Measurements from ENCODE around the gene CBX2.
"Not testable (repeated sequence)": the region's sequence is repeated elsewhere in the genome, so short reads cannot be mapped to it uniquely, and the experiment has no call there.

Gene CBX2

DNA sequence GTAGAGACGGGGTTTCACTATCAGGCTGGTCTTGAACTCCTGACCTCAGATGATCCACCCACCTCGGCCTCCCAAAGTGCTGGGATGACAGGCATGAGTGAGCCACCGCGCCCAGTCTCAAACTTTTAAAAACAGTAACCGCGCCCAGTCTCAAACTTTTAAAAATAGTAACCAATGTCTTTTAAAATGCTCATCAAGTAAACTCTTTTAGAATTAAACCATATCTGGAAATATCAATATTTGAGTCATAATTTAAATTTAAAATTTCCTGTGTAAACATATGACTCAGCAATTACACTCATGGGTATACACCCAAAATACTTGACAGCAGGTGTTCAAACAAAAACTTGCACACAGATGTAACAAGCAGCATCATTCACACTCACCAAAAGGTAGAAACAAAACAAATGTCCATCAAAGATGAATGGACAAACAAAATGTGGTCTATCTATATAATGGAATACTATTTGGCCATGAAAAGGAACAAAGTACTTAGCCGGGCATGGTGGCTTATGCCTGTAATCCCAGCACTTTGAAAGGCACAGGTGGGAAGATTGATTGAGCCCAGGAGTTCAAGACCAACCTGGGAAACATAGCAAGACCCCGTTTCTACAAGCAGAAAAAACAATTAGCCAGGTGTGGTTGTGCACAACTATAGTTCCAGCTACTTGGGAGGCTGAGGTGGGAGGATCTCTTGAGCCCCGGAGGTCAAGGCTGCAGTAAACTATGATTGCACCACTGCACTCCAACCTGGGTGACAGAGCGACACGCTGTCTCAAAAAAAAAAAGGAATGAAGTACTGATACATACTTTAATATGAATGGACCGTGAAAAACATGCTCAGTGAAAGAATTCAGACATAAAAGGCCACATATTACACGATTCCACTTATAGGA, 27.1 kb upstream of the CBX2 start:
- H3K4me3 ChIP-seq (ENCODE audit: low read depth, low read length), result no peak overlapping the region
- TF ChIP-seq, protein P1, sequence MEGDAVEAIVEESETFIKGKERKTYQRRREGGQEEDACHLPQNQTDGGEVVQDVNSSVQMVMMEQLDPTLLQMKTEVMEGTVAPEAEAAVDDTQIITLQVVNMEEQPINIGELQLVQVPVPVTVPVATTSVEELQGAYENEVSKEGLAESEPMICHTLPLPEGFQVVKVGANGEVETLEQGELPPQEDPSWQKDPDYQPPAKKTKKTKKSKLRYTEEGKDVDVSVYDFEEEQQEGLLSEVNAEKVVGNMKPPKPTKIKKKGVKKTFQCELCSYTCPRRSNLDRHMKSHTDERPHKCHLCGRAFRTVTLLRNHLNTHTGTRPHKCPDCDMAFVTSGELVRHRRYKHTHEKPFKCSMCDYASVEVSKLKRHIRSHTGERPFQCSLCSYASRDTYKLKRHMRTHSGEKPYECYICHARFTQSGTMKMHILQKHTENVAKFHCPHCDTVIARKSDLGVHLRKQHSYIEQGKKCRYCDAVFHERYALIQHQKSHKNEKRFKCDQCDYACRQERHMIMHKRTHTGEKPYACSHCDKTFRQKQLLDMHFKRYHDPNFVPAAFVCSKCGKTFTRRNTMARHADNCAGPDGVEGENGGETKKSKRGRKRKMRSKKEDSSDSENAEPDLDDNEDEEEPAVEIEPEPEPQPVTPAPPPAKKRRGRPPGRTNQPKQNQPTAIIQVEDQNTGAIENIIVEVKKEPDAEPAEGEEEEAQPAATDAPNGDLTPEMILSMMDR (IDR thresholded peaks at IDR 0.05; ENCODE audit: insufficient read depth, low read length, missing control alignments), result no peak
- no peak for DNase-seq (ENCODE audit: low read depth, low spot score)
- ChIA-PET CTCF (interaction anchor here (0.6 to 1.7 kb wide), 2 partner anchors 7 to 16 kb away, joined by 3 to 9 read pairs; no protein-coding TSS in a partner anchor), POLR2A (no interaction called here)

DNA sequence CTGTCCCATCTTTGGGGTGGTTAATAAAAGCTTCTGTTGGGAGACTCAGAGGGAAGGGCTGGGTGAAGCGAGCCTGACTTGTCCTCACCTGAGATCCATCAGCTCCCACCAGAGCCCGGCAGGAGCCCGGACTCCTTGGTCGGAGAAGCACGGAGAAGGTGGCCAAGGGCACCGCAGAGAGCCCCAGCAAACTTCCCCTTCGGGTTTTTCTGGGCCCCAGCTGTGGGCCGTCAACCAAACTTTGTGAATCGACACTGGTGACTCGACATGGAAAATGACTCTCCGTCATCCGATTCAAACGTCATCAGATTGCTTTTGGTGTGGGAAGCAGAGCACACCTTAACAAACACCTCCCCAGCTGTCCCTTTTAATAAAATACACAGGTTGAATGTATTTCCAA, 25.8 kb upstream of the CBX2 start:
- H3K4me3 ChIP-seq (ENCODE audit: low read depth, low read length), result no peak overlapping the region
- ChIA-PET CTCF (interaction anchor here (0.6 to 1.7 kb wide), 3 partner anchors 9 to 18 kb away, joined by 4 to 9 read pairs (median 4); no protein-coding TSS in a partner anchor), POLR2A (no interaction called here)
- no peak for DNase-seq (ENCODE audit: low read depth, low spot score)
- TF ChIP-seq, protein P1 (IDR thresholded peaks at IDR 0.05; ENCODE audit: insufficient read depth, low read length, missing control alignments), result no peak

DNA sequence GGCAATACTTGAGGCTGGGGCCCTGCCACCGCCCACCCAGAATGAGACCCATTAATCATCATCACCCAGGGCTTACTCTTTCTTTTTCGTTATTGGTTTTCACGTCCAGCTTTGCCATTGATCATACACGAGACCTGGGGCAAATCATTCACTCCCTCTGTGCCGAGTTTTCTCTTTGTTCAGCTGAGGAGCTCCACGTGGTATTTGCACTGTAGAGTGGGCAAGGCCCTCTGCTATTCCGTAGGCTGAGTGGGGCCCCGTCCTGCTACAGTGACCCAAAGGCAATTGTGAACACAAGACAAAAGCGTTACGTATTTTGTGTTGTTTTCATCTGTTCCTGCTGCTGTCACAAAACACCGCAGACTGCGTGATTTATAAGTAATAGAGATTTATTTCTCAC, 23.6 kb upstream of the CBX2 start:
- H3K4me3 ChIP-seq (ENCODE audit: low read depth, low read length), result no peak overlapping the region
- no peak for DNase-seq (ENCODE audit: low read depth, low spot score)
- ChIA-PET POLR2A (no interaction called here), CTCF (interaction anchor here (0.9 to 2.2 kb wide), 2 partner anchors 8 to 13 kb away, joined by 3 to 9 read pairs; no protein-coding TSS in a partner anchor)
- TF ChIP-seq, protein P1 (IDR thresholded peaks at IDR 0.05; ENCODE audit: insufficient read depth, low read length, missing control alignments), result no peak

GRCh38 chr17:79754903-79755302, 23.0 kb upstream of the CBX2 start:
- POLR2A ChIA-PET; H3K4me3 ChIP-seq (ENCODE audit: low read depth, low read length); DNase-seq (ENCODE audit: low read depth, low spot score): not testable (repeated sequence)
- CTCF ChIA-PET, result interaction anchor here (0.8 to 2.2 kb wide), 3 partner anchors 9 to 13 kb away, joined by 3 to 9 read pairs (median 3); no protein-coding TSS in a partner anchor

- TF ChIP-seq, protein P1 (IDR thresholded peaks at IDR 0.05; ENCODE audit: insufficient read depth, low read length, missing control alignments), result no peak
- no peak for DNase-seq (ENCODE audit: low read depth, low spot score)
- no peak overlapping the region for H3K4me3 ChIP-seq (ENCODE audit: low read depth, low read length)
- POLR2A ChIA-PET, result no interaction called here
- CTCF ChIA-PET, result interaction anchor here (0.8 kb wide), 1 partner anchor 10 kb away, joined by 3 read pairs; no protein-coding TSS in a partner anchor
Measured at GRCh38 chr17:79755591-79755990, 22.4 kb upstream of the CBX2 start.

DNA sequence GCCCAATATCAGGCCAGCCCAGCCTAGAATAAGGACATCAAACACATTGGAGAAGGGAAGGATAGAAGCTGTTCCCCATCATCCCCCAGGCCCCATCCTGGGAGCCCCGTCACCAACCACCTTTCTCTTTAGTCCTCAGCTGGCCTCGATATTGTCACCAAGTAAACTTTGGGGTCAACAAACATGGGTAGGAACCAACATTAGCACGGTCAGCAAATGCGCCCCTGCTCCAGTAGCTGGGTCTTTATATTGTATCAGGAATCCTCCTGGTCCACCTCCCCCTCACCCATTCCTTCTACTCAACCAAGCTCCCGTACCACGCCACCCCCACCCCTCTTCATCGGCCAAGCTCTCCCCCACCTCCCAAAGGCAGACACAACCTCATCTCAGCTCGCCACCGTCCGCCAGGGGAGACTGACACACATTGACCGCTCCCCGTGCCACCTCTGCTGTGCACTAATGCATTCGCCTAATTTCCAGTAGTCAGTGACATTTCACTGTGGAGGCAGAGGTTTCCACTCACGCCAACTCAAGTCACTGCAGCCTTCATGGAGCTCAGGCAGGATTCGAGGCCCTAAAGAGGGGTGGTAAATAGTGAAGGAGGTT, 20.7 kb upstream of the CBX2 start:
- no peak for DNase-seq (ENCODE audit: low read depth, low spot score)
- TF ChIP-seq, protein P1 (IDR thresholded peaks at IDR 0.05; ENCODE audit: insufficient read depth, low read length, missing control alignments), result no peak
- POLR2A ChIA-PET, result no interaction called here
- CTCF ChIA-PET, result interaction anchor here (1.1 to 2.1 kb wide), 4 partner anchors 11 to 85 kb away, joined by 3 to 9 read pairs (median 5); no protein-coding TSS in a partner anchor
- no peak overlapping the region for H3K4me3 ChIP-seq (ENCODE audit: low read depth, low read length)

All from AG04449 (cell line).